SU-DHL-6 (cell line): ENCODE results near the gene RBM15.

Experiments used
- H2AFZ ChIP-seq: fragments of 200-600 bp; sonication (generic); 2 replicates; pipeline ENCODE4 v1.6.1; 2014; ENCODE audit warnings: low read depth, mild to moderate bottlenecking, moderate library complexity, mixed read lengths, antibody characterized with exemption, low read length; ENCODE audit not compliant: severe bottlenecking
- H3F3A ChIP-seq: fragments of 200-600 bp; shearing (Covaris generic); 2 replicates; pipeline ENCODE4 v1.6.0; 2016; ENCODE audit warnings: antibody characterized with exemption, mild to moderate bottlenecking; ENCODE audit not compliant: insufficient read depth
- H3K27ac ChIP-seq: fragments of 200-600 bp; sonication (generic); 2 replicates; pipeline ENCODE4 v1.5.1; 2016; ENCODE audit warnings: low read depth, mild to moderate bottlenecking, low read length, moderate library complexity, mixed read lengths
- H3K27me3 ChIP-seq: fragments of 200-600 bp; sonication (generic), shearing (Covaris generic); 2 replicates; pipeline ENCODE4 v1.6.0; 2014; ENCODE audit warnings: mild to moderate bottlenecking, low read length
- H3K36me3 ChIP-seq: fragments of 200-600 bp; sonication (generic); 2 replicates; pipeline ENCODE4 v1.6.1; 2014; ENCODE audit warnings: mild to moderate bottlenecking, low read length, mixed read lengths
- H3K4me2 ChIP-seq: fragments of 300-600, 200-600 bp; shearing (Covaris generic), sonication (generic); 2 replicates; pipeline ENCODE4 v1.6.0; 2014; ENCODE audit warnings: low read length, low read depth, mild to moderate bottlenecking; ENCODE audit not compliant: poor library complexity, severe bottlenecking
- H3K4me3 ChIP-seq: fragments of 200-600 bp; sonication (generic); 2 replicates; pipeline ENCODE4 v1.5.1; 2014; ENCODE audit warnings: antibody characterized with exemption, low read length, mild to moderate bottlenecking, mixed read lengths; ENCODE audit not compliant: insufficient read depth, poor library complexity, severe bottlenecking
- H3K79me2 ChIP-seq: fragments of 200-600 bp; sonication (generic); 2 replicates; pipeline ENCODE4 v1.6.1; 2014; ENCODE audit warnings: mild to moderate bottlenecking, low read length, moderate library complexity; ENCODE audit not compliant: insufficient read depth
- H3K9ac ChIP-seq: fragments of 200-600 bp; sonication (generic); 2 replicates; pipeline ENCODE4 v1.7.0; 2014; ENCODE audit warnings: mild to moderate bottlenecking, low read length
- H3K9me2 ChIP-seq: fragments of 200-600 bp; sonication (generic); replicated peaks from 2 replicates; pipeline ENCODE4 v1.6.1; 2014; ENCODE audit warnings: low read length; ENCODE audit not compliant: insufficient read depth
- H3K9me3 ChIP-seq: fragments of 200-600 bp; sonication (generic); 2 replicates; pipeline ENCODE4 v1.6.1; 2014; ENCODE audit warnings: low read length, mixed read lengths; ENCODE audit not compliant: insufficient read depth
- H4K20me1 ChIP-seq: fragments of 200-600 bp; sonication (generic); 2 replicates; pipeline ENCODE4 v1.6.1; 2014; ENCODE audit warnings: low read depth, mild to moderate bottlenecking, antibody characterized with exemption, low read length, moderate library complexity, mixed read lengths
- EZH2phosphoT487 ChIP-seq: fragments of 200-600 bp; sonication (generic), shearing (Covaris generic); conservative IDR thresholded peaks from 2 replicates; pipeline ENCODE4 v1.6.1; 2018; ENCODE audit warnings: mild to moderate bottlenecking, antibody characterized with exemption, low read length, moderate library complexity, mixed read lengths
- TF ChIP-seq, protein P1 (sequence below): fragments of 200-600 bp; sonication (generic); IDR thresholded peaks from one replicate; pipeline ENCODE4 v1.5.1; 2017; ENCODE audit warnings: antibody characterized with exemption, mild to moderate bottlenecking, low read length, moderate library complexity; ENCODE audit not compliant: insufficient read depth, poor library complexity, severe bottlenecking

RBM15 gene

DNA sequence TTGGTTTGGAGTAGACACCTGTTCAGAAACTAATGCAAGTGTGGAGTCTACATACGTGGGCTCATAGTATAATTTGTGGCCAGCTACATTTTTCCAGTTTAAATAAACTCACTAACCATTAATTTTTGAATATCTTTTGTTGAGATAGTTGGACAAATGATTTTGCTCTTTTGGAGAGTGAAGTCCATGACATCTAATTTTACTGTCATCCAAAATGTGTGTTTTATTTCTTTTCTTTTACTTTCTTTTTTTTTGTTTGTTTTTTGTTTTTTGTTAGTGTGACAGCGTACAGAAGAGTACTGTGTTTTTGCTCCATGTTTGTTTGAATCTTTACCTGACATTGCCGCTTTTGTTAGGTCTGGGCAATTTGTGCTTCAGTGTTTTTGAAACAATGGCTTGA, 5.0 kb downstream of the RBM15 start:
- Histone ChIP-seq H3K4me2 (peak overlapping the region; percentile 84), H3K9ac (peak overlapping the region; percentile 97), H3K4me3 (peak overlapping the region; percentile 88)

DNA sequence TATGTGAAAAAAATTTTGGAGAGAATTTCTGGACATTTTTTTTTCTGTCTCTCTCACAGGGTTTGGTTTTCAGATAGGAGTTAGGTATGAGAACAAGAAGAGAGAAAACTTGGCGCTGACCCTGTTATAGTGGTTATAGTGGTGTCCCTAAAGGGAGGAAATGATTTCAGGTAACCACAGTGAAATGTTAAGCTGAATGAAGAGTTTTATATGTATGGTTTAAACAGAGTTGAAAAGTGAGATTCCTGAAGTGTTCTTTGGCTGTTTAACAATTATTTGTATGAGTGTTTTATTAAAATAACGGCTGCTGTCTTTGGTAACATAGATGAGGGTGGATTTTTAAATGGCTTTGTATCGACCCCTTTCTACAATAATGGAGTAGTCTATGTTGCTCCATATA, 6.3 kb downstream of the RBM15 start:
- no peaks in the 10 kb centered on the region for H3K9me2 ChIP-seq
- peak overlapping the region; percentile 84 for H3K4me2 ChIP-seq
- no peak for TF ChIP-seq EZH2phosphoT487
- TF ChIP-seq, protein P1, sequence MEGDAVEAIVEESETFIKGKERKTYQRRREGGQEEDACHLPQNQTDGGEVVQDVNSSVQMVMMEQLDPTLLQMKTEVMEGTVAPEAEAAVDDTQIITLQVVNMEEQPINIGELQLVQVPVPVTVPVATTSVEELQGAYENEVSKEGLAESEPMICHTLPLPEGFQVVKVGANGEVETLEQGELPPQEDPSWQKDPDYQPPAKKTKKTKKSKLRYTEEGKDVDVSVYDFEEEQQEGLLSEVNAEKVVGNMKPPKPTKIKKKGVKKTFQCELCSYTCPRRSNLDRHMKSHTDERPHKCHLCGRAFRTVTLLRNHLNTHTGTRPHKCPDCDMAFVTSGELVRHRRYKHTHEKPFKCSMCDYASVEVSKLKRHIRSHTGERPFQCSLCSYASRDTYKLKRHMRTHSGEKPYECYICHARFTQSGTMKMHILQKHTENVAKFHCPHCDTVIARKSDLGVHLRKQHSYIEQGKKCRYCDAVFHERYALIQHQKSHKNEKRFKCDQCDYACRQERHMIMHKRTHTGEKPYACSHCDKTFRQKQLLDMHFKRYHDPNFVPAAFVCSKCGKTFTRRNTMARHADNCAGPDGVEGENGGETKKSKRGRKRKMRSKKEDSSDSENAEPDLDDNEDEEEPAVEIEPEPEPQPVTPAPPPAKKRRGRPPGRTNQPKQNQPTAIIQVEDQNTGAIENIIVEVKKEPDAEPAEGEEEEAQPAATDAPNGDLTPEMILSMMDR = no peak
- no peaks in the 10 kb centered on the region for H3K27me3 ChIP-seq
- no peaks in the 10 kb centered on the region for H3K9me3 ChIP-seq
- H3K9ac ChIP-seq = peak overlapping the region; percentile 97; the same call in 1 of the 2 replicates
- no peak overlapping the region for H3K4me3 ChIP-seq
- H3F3A ChIP-seq = peaks cover 31% of the 10 kb centered on the region; the same call in 1 of the 2 replicates
- H3K27ac ChIP-seq = no peak overlapping the region
- H4K20me1 ChIP-seq = peaks cover 80% of the 10 kb centered on the region
- H3K79me2 ChIP-seq = peaks cover 100% of the 10 kb centered on the region
- H2AFZ ChIP-seq = no peak overlapping the region
- peaks cover 74% of the 10 kb centered on the region for H3K36me3 ChIP-seq

More for the DNA sequence above, 5.0 kb downstream of the RBM15 start:
- Histone ChIP-seq H3F3A (peaks cover 31% of the 10 kb centered on the region; the same call in 1 of the 2 replicates), H3K27me3 (no peaks in the 10 kb centered on the region), H4K20me1 (peaks cover 76% of the 10 kb centered on the region), H3K36me3 (peaks cover 74% of the 10 kb centered on the region), H2AFZ (no peak overlapping the region), H3K27ac (no peak overlapping the region), H3K9me3 (no peaks in the 10 kb centered on the region), H3K9me2 (no peaks in the 10 kb centered on the region), H3K79me2 (peaks cover 98% of the 10 kb centered on the region)
- TF ChIP-seq EZH2phosphoT487 = no peak
- TF ChIP-seq, protein P1 = no peak

DNA sequence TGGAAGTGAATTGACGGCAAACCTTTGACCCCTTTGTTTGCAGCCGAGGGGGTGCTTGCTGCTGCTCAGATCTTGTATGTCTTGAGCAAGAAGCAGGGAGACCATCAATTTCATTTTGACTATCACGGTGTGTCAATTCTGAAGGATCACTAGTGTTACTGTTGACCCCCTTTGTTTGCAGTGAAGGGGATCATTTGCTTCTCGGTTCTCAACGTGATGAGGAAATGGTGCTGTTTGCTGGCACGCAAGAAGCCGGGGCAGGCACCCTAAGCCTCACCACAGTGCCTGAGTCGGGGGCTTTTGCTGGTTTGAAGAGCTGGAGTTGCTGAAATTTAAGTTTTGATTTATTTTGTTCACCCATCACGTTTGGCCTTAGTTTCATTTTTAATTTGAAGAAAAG, 7.5 kb downstream of the RBM15 start:
- H3K79me2 ChIP-seq = peaks cover 100% of the 10 kb centered on the region
- no peaks in the 10 kb centered on the region for H3K9me2 ChIP-seq
- H3K27me3 ChIP-seq = no peaks in the 10 kb centered on the region
- H2AFZ ChIP-seq = no peak overlapping the region
- peaks cover 76% of the 10 kb centered on the region for H3K36me3 ChIP-seq
- peak overlapping the region; percentile 35; the same call in 1 of the 2 replicates for H3K27ac ChIP-seq
- H3K4me3 ChIP-seq = peak overlapping the region; percentile 28
- no peaks in the 10 kb centered on the region for H3K9me3 ChIP-seq
- H3F3A ChIP-seq = peaks cover 31% of the 10 kb centered on the region; the same call in 1 of the 2 replicates
- H3K9ac ChIP-seq = no peak overlapping the region
- peaks cover 82% of the 10 kb centered on the region for H4K20me1 ChIP-seq
- peak overlapping the region; percentile 84 for H3K4me2 ChIP-seq
- no peak for TF ChIP-seq EZH2phosphoT487
- TF ChIP-seq, protein P1 = no peak
